Neural progenitor cell (in vitro differentiated cells): ENCODE data around the gene EXOC4. TPM values are rescaled to one million over a fixed set of nuclear protein-coding genes. Genes with fewer than 3 reads are reported as not detected.

Experiments
- DNase-seq: peaks from one replicate; pipeline ENCODE4 v3.0.0-alpha.2; 2016; ENCODE audit warnings: low spot score
- H2AFZ ChIP-seq: fragments of 200-600 bp; sonication (generic); replicated peaks from 2 replicates; pipeline ENCODE4 v1.6.1; 2016; ENCODE audit warnings: antibody characterized with exemption
- H3F3A ChIP-seq: fragments of 200-600 bp; sonication (generic); 2 replicates; pipeline ENCODE4 v1.6.1; 2016; ENCODE audit warnings: antibody characterized with exemption, low read depth
- H3K27ac ChIP-seq: fragments of 200-600 bp; sonication (generic); 2 replicates; pipeline ENCODE4 v1.5.1; 2016; ENCODE audit warnings: mild to moderate bottlenecking
- H3K27me3 ChIP-seq: fragments of 200-600 bp; sonication (generic); 2 replicates; pipeline ENCODE4 v1.6.1; 2016; ENCODE audit warnings: mild to moderate bottlenecking, moderate library complexity
- H3K36me3 ChIP-seq: fragments of 200-600 bp; sonication (generic); 2 replicates; pipeline ENCODE4 v1.5.1; 2016
- H3K4me1 ChIP-seq: fragments of 200-600 bp; sonication (generic); 2 replicates; pipeline ENCODE4 v1.6.1; 2016; ENCODE audit warnings: mixed run types
- H3K4me2 ChIP-seq: fragments of 200-600 bp; sonication (generic); 2 replicates; pipeline ENCODE4 v1.6.1; 2016
- H3K4me3 ChIP-seq: fragments of 200-600 bp; sonication (generic); 2 replicates; pipeline ENCODE4 v1.5.1; 2016
- H3K79me2 ChIP-seq: fragments of 200-600 bp; sonication (generic); 2 replicates; pipeline ENCODE4 v1.6.1; 2016; ENCODE audit warnings: low read depth
- H3K9ac ChIP-seq: fragments of 200-600 bp; sonication (generic); 2 replicates; pipeline ENCODE4 v1.6.1; 2016
- H3K9me3 ChIP-seq: fragments of 200-600 bp; sonication (generic); 2 replicates; pipeline ENCODE4 v1.5.1; 2016; ENCODE audit warnings: low read depth
- H4K20me1 ChIP-seq: fragments of 200-600 bp; sonication (generic); 2 replicates; pipeline ENCODE4 v1.6.1; 2016; ENCODE audit warnings: low read depth
- H3K27ac Mint-ChIP-seq: 3 replicates; pipeline ENCODE4 v1.8.0; 2021; ENCODE audit warnings: mixed read lengths
- H3K27me3 Mint-ChIP-seq: 2 replicates; pipeline ENCODE4 v1.8.0; 2022; ENCODE audit warnings: low read depth, mild to moderate bottlenecking, inconsistent platforms, moderate library complexity, mixed read lengths; ENCODE audit not compliant: insufficient read depth
- H3K36me3 Mint-ChIP-seq: 3 replicates; pipeline ENCODE4 v1.8.0; 2021; ENCODE audit warnings: mixed read lengths
- H3K4me1 Mint-ChIP-seq: 3 replicates; pipeline ENCODE4 v1.8.0; 2021; ENCODE audit warnings: mixed read lengths
- H3K4me3 Mint-ChIP-seq: 3 replicates; pipeline ENCODE4 v1.8.0; 2021; ENCODE audit warnings: mild to moderate bottlenecking, moderate library complexity, mixed read lengths
- H3K9me3 Mint-ChIP-seq: 3 replicates; pipeline ENCODE4 v1.8.0; 2020; ENCODE audit warnings: mixed read lengths
- EZH2 ChIP-seq: fragments of 200-600 bp; sonication (generic); IDR thresholded peaks from 2 replicates; pipeline ENCODE4 v1.6.1; 2017; ENCODE audit warnings: antibody characterized with exemption, mild to moderate bottlenecking, moderate library complexity
- EZH2phosphoT487 ChIP-seq: fragments of 200-600 bp; sonication (generic); IDR thresholded peaks from 2 replicates; pipeline ENCODE4 v1.6.1; 2017; ENCODE audit warnings: antibody characterized with exemption
- total RNA-seq: library from RNA; depleted of rRNA; stranded (reverse); fragments of >200 nt; gene quantifications from 2 replicates; pipeline ENCODE4 v1.2.3, GENCODE V29; 2015; ENCODE audit warnings: low replicate concordance
- TF ChIP-seq, protein P1 (sequence below): fragments of 200-600 bp; sonication (generic); IDR thresholded peaks from 2 replicates; pipeline ENCODE4 v1.5.1; 2017; ENCODE audit warnings: antibody characterized with exemption, mild to moderate bottlenecking

The EXOC4 gene
- total RNA-seq, 1 donor from 2014 or later = 129 TPM

DNA sequence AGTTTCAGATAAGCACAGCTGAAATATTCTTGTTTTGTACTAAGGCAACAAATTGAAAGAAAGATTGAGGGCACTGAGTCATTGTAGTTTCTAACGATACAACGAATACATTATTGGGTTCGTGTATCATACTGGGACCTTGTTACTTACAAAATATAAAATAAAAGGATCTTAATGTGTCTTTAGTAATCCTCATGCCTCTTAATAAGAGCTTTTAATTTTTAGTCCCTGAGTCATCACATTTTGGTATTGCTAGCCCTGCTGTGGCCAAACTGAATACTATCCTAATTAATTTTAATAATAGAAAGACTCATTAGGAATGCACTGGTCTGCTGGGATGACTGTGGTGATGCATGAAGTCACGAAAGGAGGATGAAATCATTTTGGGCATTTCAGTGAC is 309.7 kb downstream of the EXOC4 start:
- H3K79me2 ChIP-seq = no peaks in the 10 kb centered on the region
- no peaks in the 10 kb centered on the region for H4K20me1 ChIP-seq
- H2AFZ ChIP-seq = no peak overlapping the region
- TF ChIP-seq EZH2phosphoT487 (no peak), EZH2 (no peak)
- TF ChIP-seq, protein P1, sequence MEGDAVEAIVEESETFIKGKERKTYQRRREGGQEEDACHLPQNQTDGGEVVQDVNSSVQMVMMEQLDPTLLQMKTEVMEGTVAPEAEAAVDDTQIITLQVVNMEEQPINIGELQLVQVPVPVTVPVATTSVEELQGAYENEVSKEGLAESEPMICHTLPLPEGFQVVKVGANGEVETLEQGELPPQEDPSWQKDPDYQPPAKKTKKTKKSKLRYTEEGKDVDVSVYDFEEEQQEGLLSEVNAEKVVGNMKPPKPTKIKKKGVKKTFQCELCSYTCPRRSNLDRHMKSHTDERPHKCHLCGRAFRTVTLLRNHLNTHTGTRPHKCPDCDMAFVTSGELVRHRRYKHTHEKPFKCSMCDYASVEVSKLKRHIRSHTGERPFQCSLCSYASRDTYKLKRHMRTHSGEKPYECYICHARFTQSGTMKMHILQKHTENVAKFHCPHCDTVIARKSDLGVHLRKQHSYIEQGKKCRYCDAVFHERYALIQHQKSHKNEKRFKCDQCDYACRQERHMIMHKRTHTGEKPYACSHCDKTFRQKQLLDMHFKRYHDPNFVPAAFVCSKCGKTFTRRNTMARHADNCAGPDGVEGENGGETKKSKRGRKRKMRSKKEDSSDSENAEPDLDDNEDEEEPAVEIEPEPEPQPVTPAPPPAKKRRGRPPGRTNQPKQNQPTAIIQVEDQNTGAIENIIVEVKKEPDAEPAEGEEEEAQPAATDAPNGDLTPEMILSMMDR = no peak
- Mint-ChIP-seq H3K27ac (no peak overlapping the region), H3K9me3 (no peaks in the 10 kb centered on the region), H3K4me1 (no peaks in the 10 kb centered on the region), H3K4me3 (no peak overlapping the region), H3K27me3 (peaks cover 2% of the 10 kb centered on the region), H3K36me3 (no peaks in the 10 kb centered on the region)
- H3K9ac ChIP-seq = no peak overlapping the region
- H3K27me3 ChIP-seq = no peaks in the 10 kb centered on the region
- H3K27ac ChIP-seq = no peak overlapping the region
- no peaks in the 10 kb centered on the region for H3K36me3 ChIP-seq
- DNase-seq = no peak
- no peaks in the 10 kb centered on the region for H3F3A ChIP-seq
- no peaks in the 10 kb centered on the region for H3K4me1 ChIP-seq
- H3K9me3 ChIP-seq = no peaks in the 10 kb centered on the region
- no peak overlapping the region for H3K4me2 ChIP-seq
- H3K4me3 ChIP-seq = no peak overlapping the region

DNA sequence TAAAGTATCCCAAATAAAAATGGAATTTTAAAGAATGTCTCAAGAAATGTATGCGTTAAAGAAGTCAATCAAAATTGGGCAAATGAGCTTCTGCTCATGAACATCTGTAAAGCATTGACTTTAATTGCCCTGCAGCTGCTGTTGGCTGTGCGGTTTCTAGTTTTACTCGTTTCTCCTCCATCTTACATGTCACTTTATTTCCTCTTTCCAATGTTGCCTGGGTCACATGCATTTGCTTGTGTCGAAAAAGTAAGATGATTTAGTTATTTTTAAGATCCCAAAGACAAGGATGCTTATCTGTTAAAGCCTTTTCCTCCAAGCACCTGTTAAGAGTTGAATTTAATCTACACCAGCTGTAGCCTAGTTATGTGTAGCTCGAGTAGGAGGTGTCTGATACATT is 310.4 kb downstream of the EXOC4 start:
- Mint-ChIP-seq H3K4me3 (no peak overlapping the region), H3K9me3 (no peaks in the 10 kb centered on the region), H3K36me3 (no peaks in the 10 kb centered on the region), H3K27ac (no peak overlapping the region), H3K4me1 (no peaks in the 10 kb centered on the region), H3K27me3 (peaks cover 2% of the 10 kb centered on the region)
- Histone ChIP-seq H4K20me1 (no peaks in the 10 kb centered on the region), H3K79me2 (no peaks in the 10 kb centered on the region), H3K27ac (no peak overlapping the region), H3K4me3 (no peak overlapping the region), H3K4me1 (no peaks in the 10 kb centered on the region), H3K9me3 (no peaks in the 10 kb centered on the region), H3K9ac (no peak overlapping the region), H3K4me2 (no peak overlapping the region), H3F3A (no peaks in the 10 kb centered on the region), H2AFZ (no peak overlapping the region), H3K27me3 (no peaks in the 10 kb centered on the region), H3K36me3 (no peaks in the 10 kb centered on the region)
- TF ChIP-seq, protein P1 = no peak
- TF ChIP-seq EZH2phosphoT487 = no peak
- TF ChIP-seq EZH2 = no peak
- no peak for DNase-seq

DNA sequence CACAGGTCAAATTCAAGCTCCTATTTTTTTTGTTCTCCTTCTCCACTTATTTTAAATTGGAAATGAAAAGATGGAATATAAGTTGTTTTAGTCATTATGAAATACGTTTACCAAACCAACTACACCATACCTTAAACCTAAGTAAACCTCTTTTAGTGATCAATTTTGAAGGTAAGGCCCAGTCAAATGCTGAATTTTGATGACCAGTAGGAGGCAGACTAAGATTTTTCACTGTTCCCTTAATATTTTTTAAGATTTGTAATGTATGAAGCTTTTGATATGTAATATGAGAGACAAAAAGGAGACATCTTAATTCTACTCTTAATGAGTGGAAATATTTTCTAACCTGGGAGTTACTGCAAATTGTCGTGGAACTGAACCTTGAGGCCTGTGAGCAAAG is 311.6 kb downstream of the EXOC4 start:
- H3K27me3 ChIP-seq = no peaks in the 10 kb centered on the region
- H3K4me2 ChIP-seq = no peak overlapping the region
- no peak overlapping the region for H3K4me3 ChIP-seq
- Mint-ChIP-seq H3K27me3 (peaks cover 2% of the 10 kb centered on the region), H3K27ac (no peak overlapping the region), H3K4me3 (no peak overlapping the region), H3K9me3 (no peaks in the 10 kb centered on the region), H3K36me3 (no peaks in the 10 kb centered on the region), H3K4me1 (no peaks in the 10 kb centered on the region)
- no peak overlapping the region for H3K27ac ChIP-seq
- no peak overlapping the region for H3K9ac ChIP-seq
- no peaks in the 10 kb centered on the region for H4K20me1 ChIP-seq
- DNase-seq = no peak
- no peaks in the 10 kb centered on the region for H3K79me2 ChIP-seq
- no peak for TF ChIP-seq EZH2phosphoT487
- TF ChIP-seq, protein P1 = peak; percentile 36
- H3F3A ChIP-seq = no peaks in the 10 kb centered on the region
- H3K36me3 ChIP-seq = no peaks in the 10 kb centered on the region
- no peaks in the 10 kb centered on the region for H3K9me3 ChIP-seq
- H3K4me1 ChIP-seq = no peaks in the 10 kb centered on the region
- no peak overlapping the region for H2AFZ ChIP-seq

DNA sequence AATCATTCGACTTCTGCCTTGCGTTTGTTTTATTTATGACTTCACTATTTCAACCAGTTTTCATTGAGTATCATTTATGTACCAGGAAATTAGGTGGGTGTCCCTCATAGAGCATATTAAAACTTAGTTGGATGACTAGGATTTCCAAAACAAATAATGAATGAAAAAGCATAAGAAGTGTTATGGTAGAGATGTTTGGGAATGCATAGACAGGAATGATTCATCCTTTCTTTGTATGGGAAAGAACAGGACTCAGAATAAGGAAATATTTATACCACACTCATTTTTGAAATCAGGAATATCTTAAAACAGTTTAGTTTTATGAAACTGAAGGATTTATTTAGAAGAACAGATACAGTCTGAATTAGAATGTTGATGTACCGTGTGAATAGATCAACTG is 315.7 kb downstream of the EXOC4 start:
- no peak overlapping the region for H3K4me3 ChIP-seq
- Mint-ChIP-seq H3K4me3 (no peak overlapping the region), H3K27ac (no peak overlapping the region), H3K27me3 (peaks cover 2% of the 10 kb centered on the region), H3K9me3 (no peaks in the 10 kb centered on the region), H3K36me3 (no peaks in the 10 kb centered on the region), H3K4me1 (no peaks in the 10 kb centered on the region)
- H3K4me1 ChIP-seq = no peaks in the 10 kb centered on the region
- no peak overlapping the region for H3K9ac ChIP-seq
- TF ChIP-seq EZH2phosphoT487 (no peak), EZH2 (no peak)
- TF ChIP-seq, protein P1 = no peak
- no peaks in the 10 kb centered on the region for H3F3A ChIP-seq
- no peak for DNase-seq
- no peaks in the 10 kb centered on the region for H3K36me3 ChIP-seq
- no peaks in the 10 kb centered on the region for H3K9me3 ChIP-seq
- no peak overlapping the region for H3K27ac ChIP-seq
- H3K4me2 ChIP-seq = no peak overlapping the region
- no peaks in the 10 kb centered on the region for H3K27me3 ChIP-seq
- no peak overlapping the region for H2AFZ ChIP-seq
- H4K20me1 ChIP-seq = no peaks in the 10 kb centered on the region
- no peaks in the 10 kb centered on the region for H3K79me2 ChIP-seq
